Endothelial cell of umbilical vein (primary cell): ENCODE results near the gene KCNQ2. TPM values are rescaled to one million over a fixed set of nuclear protein-coding genes. Genes with fewer than 3 reads are reported as not detected.

Source experiments
- BruUV-seq: library from RNA; stranded (reverse); fragments of 400-500 nt; replicated peaks from 2 replicates; lab custom pipeline; 2021; lab: Mats Ljungman, UMichigan
- CTCF ChIA-PET: fragments of 300-600, 350-600 bp; sonication (Branson Sonifier 250); formaldehyde crosslinking; loops from one replicate; lab custom pipeline; 2021; ENCODE audit warnings: antibody characterized with exemption, inconsistent platforms; lab: Charles Lee
- POLR2A ChIA-PET: fragments of 300-600, 350-600 bp; sonication (Branson Sonifier 250); formaldehyde crosslinking; loops from one replicate; lab custom pipeline; 2021; ENCODE audit warnings: antibody characterized with exemption, inconsistent platforms; lab: Charles Lee
- DNase-seq: peaks from one replicate; pipeline ENCODE4 v3.0.0-alpha.2; 2011; ENCODE audit warnings: low read depth, low spot score
- FAIRE-seq: peaks from 2 replicates; lab custom pipeline; 2011; peaks lifted over from hg19 to GRCh38; lab: Jason Lieb, UNC
- H2AFZ ChIP-seq: 2 replicates; pipeline ENCODE4 v1.6.0; 2012; ENCODE audit warnings: low read depth, low read length, control low read depth, inconsistent platforms
- H3K27ac ChIP-seq: 2 replicates; pipeline ENCODE4 v1.5.1; 2011; ENCODE audit warnings: low read depth, mild to moderate bottlenecking, control low read depth, low read length, moderate library complexity; ENCODE audit not compliant: insufficient read depth
- H3K27me3 ChIP-seq, 2 experiments: 2 replicates each; pipeline versions ENCODE4 v1.6.0 to v1.6.1; 2011; ENCODE audit warnings: low read length in 2 of 2, mixed read lengths in 1 of 2; ENCODE audit not compliant: control insufficient read depth in 2 of 2, insufficient read depth in 2 of 2
- H3K36me3 ChIP-seq, 2 experiments: 2 replicates in 1 of 2; 3 replicates in 1 of 2; pipeline ENCODE4 v1.5.1; 2011; ENCODE audit warnings: low read length in 2 of 2, mild to moderate bottlenecking in 1 of 2, moderate library complexity in 1 of 2; ENCODE audit not compliant: control insufficient read depth in 2 of 2, insufficient read depth in 2 of 2; ENCODE audit errors: extremely low read depth in 1 of 2
- H3K4me1 ChIP-seq: 3 replicates; pipeline ENCODE4 v1.5.1; 2011; ENCODE audit warnings: mild to moderate bottlenecking, low read length; ENCODE audit not compliant: control insufficient read depth, insufficient read depth; ENCODE audit errors: extremely low read depth
- H3K4me2 ChIP-seq: 2 replicates; pipeline ENCODE4 v1.6.1; 2011; ENCODE audit warnings: low read length, control low read depth, mixed read lengths; ENCODE audit not compliant: insufficient read depth
- H3K4me3 ChIP-seq, 3 experiments: fragments of 200-600 bp in 1 of 3; sonication (generic), shearing (Covaris generic) in 1 of 3; replicated peaks in 1 of 3; 2 replicates each; pipeline ENCODE4 v1.5.1; 2011 to 2016; ENCODE audit warnings: control low read depth in 3 of 3, low read length in 3 of 3, mild to moderate bottlenecking in 2 of 3, inconsistent platforms in 1 of 3, low read depth in 1 of 3, moderate library complexity in 1 of 3; ENCODE audit not compliant: insufficient read depth in 1 of 3
- H3K79me2 ChIP-seq: 2 replicates; pipeline ENCODE4 v1.6.0; 2012; ENCODE audit warnings: low read length, inconsistent platforms; ENCODE audit not compliant: control insufficient read depth, insufficient read depth
- H3K9ac ChIP-seq: replicated peaks from 2 replicates; pipeline ENCODE3; 2011; ENCODE audit warnings: low read length, control low read depth; ENCODE audit not compliant: insufficient read depth; ENCODE audit errors: extremely low read depth
- H3K9me1 ChIP-seq: replicated peaks from 3 replicates; pipeline ENCODE4 v1.6.0; 2011; ENCODE audit warnings: mild to moderate bottlenecking, low read length; ENCODE audit not compliant: control insufficient read depth, insufficient read depth; ENCODE audit errors: extremely low read depth
- H3K9me3 ChIP-seq: replicated peaks from 2 replicates; pipeline ENCODE4 v1.5.1; 2012; ENCODE audit warnings: low read length, inconsistent platforms; ENCODE audit not compliant: control insufficient read depth, insufficient read depth
- H4K20me1 ChIP-seq: replicated peaks from 2 replicates; pipeline ENCODE3; 2011; ENCODE audit warnings: mild to moderate bottlenecking, low read length; ENCODE audit not compliant: control insufficient read depth, insufficient read depth; ENCODE audit errors: extremely low read depth
- EZH2 ChIP-seq: IDR thresholded peaks from 2 replicates; pipeline ENCODE4 v1.6.1; 2012; ENCODE audit warnings: borderline replicate concordance, low read depth, mild to moderate bottlenecking, moderate library complexity, low read length, inconsistent platforms; ENCODE audit not compliant: severe bottlenecking
- FOS ChIP-seq: IDR thresholded peaks from 2 replicates; pipeline ENCODE4 v1.6.1; 2011; ENCODE audit warnings: mild to moderate bottlenecking, low read length, moderate library complexity, borderline replicate concordance; ENCODE audit not compliant: insufficient read depth
- GATA2 ChIP-seq: IDR thresholded peaks from 2 replicates; pipeline ENCODE4 v1.7.0; 2011; ENCODE audit warnings: low read depth, mild to moderate bottlenecking, moderate library complexity, mixed read lengths, low read length; ENCODE audit not compliant: insufficient read length, insufficient read depth
- JUN ChIP-seq: IDR thresholded peaks from 2 replicates; pipeline ENCODE4 v1.6.1; 2011; ENCODE audit warnings: borderline replicate concordance, low read depth; ENCODE audit not compliant: insufficient read length, insufficient read depth
- MYC ChIP-seq: IDR thresholded peaks from one replicate; pipeline ENCODE4 v1.6.1; 2011; ENCODE audit warnings: mild to moderate bottlenecking, low read depth, low read length
- POLR2A ChIP-seq: IDR thresholded peaks from 2 replicates; pipeline ENCODE4 v1.6.1; 2012; ENCODE audit warnings: low read depth, mild to moderate bottlenecking, control low read depth, low read length
- POLR2AphosphoS5 ChIP-seq: IDR thresholded peaks from 2 replicates; pipeline ENCODE4 v1.6.1; 2012; ENCODE audit warnings: low read depth, mild to moderate bottlenecking, control low read depth, low read length, moderate library complexity; ENCODE audit not compliant: insufficient read depth
- dilution Hi-C: fragments of 300-500 bp; cut with MboI; formaldehyde crosslinking; loops from one replicate; pipeline ENCODE4 v1.15.0; 2019; ENCODE audit warnings: low sequenced_read_pairs; ENCODE audit not compliant: extremely low pct_ligation_motif_present
- intact Hi-C: fragments of 100-400 bp; cut with micrococcal nuclease; formaldehyde crosslinking; loops from one replicate; pipeline ENCODE4 v1.10.0; 2022
- polyA plus RNA-seq, 4 experiments: library from polyadenylated mRNA; depleted of rRNA in 3 of 4; stranded (reverse) in 3 of 4; unstranded in 1 of 4; fragments of >200 nt; gene quantifications; 2 replicates each; pipeline versions ENCODE4 v1.2.1 to v1.2.3, GENCODE V29; 2011 to 2012; ENCODE audit warnings: missing spikeins in 1 of 4
- total RNA-seq: library from RNA; stranded (reverse); gene quantifications from 2 replicates; pipeline ENCODE4 v1.2.3, GENCODE V29; 2021
- TF ChIP-seq, protein P1 (sequence below): IDR thresholded peaks from 2 replicates; pipeline ENCODE4 v1.6.1; 2011; ENCODE audit not compliant: insufficient read depth, insufficient read length
- TF ChIP-seq, protein P2 (sequence below), 2 donors: IDR thresholded peaks; 1 replicate in 1 of 2; 2 replicates in 1 of 2; pipeline ENCODE4 v1.5.1; 2011; ENCODE audit warnings: low read length in 2 of 2, mild to moderate bottlenecking in 2 of 2, moderate library complexity in 2 of 2, control low read depth in 1 of 2, inconsistent platforms in 1 of 2, low read depth in 1 of 2; ENCODE audit not compliant: insufficient read depth in 1 of 2; ENCODE audit errors: extremely low read depth in 1 of 2

Gene KCNQ2
- total and polyA plus RNA-seq, 2 donors (not counting 3 experiments of a cell fraction or from before 2014, with no cell fraction given) = not detected

DNA sequence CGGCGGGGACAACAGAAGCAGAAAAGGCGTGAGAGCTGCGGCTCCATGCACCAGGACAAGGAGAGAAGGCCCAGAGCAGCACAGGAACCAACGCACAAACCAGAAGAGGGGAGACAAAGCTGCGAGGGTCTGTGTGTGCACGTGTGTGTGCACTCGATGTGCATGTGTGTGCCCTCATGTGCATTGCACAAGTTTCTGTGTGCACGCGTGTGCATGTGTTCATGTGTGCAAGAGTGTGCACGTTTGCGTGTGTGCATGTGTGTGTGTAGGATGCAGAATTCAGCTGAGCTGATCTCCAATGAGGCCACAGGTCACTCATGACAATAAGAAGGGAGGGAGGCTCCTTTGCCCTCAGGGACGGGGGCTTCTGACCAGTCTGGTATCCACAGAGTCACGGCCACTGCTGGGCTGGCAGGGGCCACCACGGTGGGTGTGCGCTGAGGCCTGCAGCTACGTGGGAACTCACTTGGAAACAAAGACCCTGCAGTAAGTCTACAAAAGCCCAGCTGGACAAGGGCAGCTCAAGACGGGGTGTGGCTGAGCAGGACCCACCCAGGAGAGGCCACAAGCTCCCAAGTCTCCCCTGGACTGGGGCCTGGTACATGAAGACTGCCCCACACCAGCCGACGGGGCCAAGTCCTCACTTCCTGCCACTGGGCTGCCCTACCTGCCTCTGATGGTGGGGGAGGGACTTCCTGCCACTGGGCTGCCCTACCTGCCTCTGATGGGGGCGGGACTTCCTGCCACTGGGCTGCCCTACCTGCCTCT, 63.2 kb downstream of the KCNQ2 start:
- POLR2A ChIA-PET = no interaction called here
- Histone ChIP-seq H3K4me1 (no peaks in the 10 kb centered on the region), H3K36me3 (no peaks in the 10 kb centered on the region), H3K79me2 (no peaks in the 10 kb centered on the region), H3K4me2 (no peak overlapping the region), H2AFZ (no peak overlapping the region), H3K27me3 (no peaks in the 10 kb centered on the region), H3K4me3 (no peak overlapping the region), H3K9me1 (no peaks in the 10 kb centered on the region), H3K9me3 (no peaks in the 10 kb centered on the region), H3K9ac (no peak overlapping the region), H3K27ac (no peak overlapping the region), H4K20me1 (no peaks in the 10 kb centered on the region)
- CTCF ChIA-PET = interaction anchor here (1.0 kb wide), 1 partner anchor 33 kb away, joined by 3 read pairs; no protein-coding TSS in a partner anchor
- TF ChIP-seq EZH2 = no peak
- TF ChIP-seq, protein P1, sequence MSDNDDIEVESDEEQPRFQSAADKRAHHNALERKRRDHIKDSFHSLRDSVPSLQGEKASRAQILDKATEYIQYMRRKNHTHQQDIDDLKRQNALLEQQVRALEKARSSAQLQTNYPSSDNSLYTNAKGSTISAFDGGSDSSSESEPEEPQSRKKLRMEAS = no peak
- no peak for TF ChIP-seq POLR2A
- TF ChIP-seq POLR2AphosphoS5 = no peak
- no peak for TF ChIP-seq MYC
- no peak for TF ChIP-seq JUN
- no peak for TF ChIP-seq GATA2
- no peak for TF ChIP-seq FOS
- TF ChIP-seq, protein P2, sequence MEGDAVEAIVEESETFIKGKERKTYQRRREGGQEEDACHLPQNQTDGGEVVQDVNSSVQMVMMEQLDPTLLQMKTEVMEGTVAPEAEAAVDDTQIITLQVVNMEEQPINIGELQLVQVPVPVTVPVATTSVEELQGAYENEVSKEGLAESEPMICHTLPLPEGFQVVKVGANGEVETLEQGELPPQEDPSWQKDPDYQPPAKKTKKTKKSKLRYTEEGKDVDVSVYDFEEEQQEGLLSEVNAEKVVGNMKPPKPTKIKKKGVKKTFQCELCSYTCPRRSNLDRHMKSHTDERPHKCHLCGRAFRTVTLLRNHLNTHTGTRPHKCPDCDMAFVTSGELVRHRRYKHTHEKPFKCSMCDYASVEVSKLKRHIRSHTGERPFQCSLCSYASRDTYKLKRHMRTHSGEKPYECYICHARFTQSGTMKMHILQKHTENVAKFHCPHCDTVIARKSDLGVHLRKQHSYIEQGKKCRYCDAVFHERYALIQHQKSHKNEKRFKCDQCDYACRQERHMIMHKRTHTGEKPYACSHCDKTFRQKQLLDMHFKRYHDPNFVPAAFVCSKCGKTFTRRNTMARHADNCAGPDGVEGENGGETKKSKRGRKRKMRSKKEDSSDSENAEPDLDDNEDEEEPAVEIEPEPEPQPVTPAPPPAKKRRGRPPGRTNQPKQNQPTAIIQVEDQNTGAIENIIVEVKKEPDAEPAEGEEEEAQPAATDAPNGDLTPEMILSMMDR (IDR thresholded peaks at IDR 0.05; ENCODE audit: extremely low read depth in 1 of 2, insufficient read depth in 1 of 2, low read depth in 1 of 2, low read length in 2 of 2) = no peak
- DNase-seq = no peak
- FAIRE-seq = no peak
- intact Hi-C loops = no loop called here
- BruUV-seq = no TSS peak
- dilution Hi-C loops = no loop called here
